H1 (cell line): Measurements from ENCODE around the gene KRTAP4-2. TPM values are rescaled to one million over a fixed set of nuclear protein-coding genes. Genes with fewer than 3 reads are reported as not detected.

ENCODE experiments used
- CHD7 ChIP-seq: fragments of 300-600 bp; sonication (generic); IDR thresholded peaks from 2 replicates; pipeline ENCODE4 v1.7.1; 2012; ENCODE audit warnings: low read length, moderate library complexity, mild to moderate bottlenecking, inconsistent platforms; ENCODE audit not compliant: insufficient replicate concordance
- GTF2F1 ChIP-seq: IDR thresholded peaks from 2 replicates; pipeline ENCODE4 v1.6.1; 2012; ENCODE audit warnings: low read depth, low read length, improper control_type of control experiment, borderline replicate concordance
- HDAC2 ChIP-seq, 2 experiments: fragments of 300-600 bp in 1 of 2; sonication (generic) in 1 of 2; IDR thresholded peaks; 2 replicates each; pipeline ENCODE4 v1.6.1; 2011 to 2012; ENCODE audit warnings: low read depth in 2 of 2, low read length in 2 of 2, mild to moderate bottlenecking in 2 of 2, moderate library complexity in 2 of 2, borderline replicate concordance in 1 of 2, inconsistent platforms in 1 of 2
- HDAC6 ChIP-seq: IDR thresholded peaks from one replicate; pipeline ENCODE4 v1.7.1; 2012; ENCODE audit warnings: low read depth, mild to moderate bottlenecking, inconsistent platforms, low read length, moderate library complexity
- PHF8 ChIP-seq: fragments of 200-600 bp; sonication (generic); conservative IDR thresholded peaks from 2 replicates; pipeline ENCODE4 v1.7.1; 2012; ENCODE audit warnings: low read depth, mild to moderate bottlenecking, inconsistent platforms, low read length, moderate library complexity
- SAP30 ChIP-seq: fragments of 300-600 bp; sonication (generic); IDR thresholded peaks from 2 replicates; pipeline ENCODE4 v1.7.1; 2012; ENCODE audit warnings: low read length, moderate library complexity, mild to moderate bottlenecking, inconsistent platforms; ENCODE audit not compliant: insufficient read depth, insufficient replicate concordance
- TBP ChIP-seq: IDR thresholded peaks from 2 replicates; pipeline ENCODE4 v1.6.1; 2011; ENCODE audit warnings: low read depth, low read length, improper control_type of control experiment
- polyA plus RNA-seq, 7 experiments: library from polyadenylated mRNA; depleted of rRNA in 3 of 7; stranded (reverse) in 5 of 7; unstranded in 2 of 7; fragments of >200 nt in 5 of 7; fragments of 200-250 nt in 2 of 7; gene quantifications; 1 replicate in 5 of 7; 2 replicates in 1 of 7; 4 replicates in 1 of 7; pipeline versions ENCODE4 v1.2.1 to v1.2.3, GENCODE V29; 2011 to 2013; ENCODE audit warnings: missing spikeins in 2 of 7, mixed read lengths in 2 of 7
- total RNA-seq: library from RNA; stranded (reverse); fragmentation: NEBNext Ultra II Directional; extraction: Animal tissue kit (Norgen Biotek cat#: 25700); gene quantifications from 2 replicates; pipeline ENCODE4 v1.2.1, GENCODE V29; 2021
- TF ChIP-seq, protein P1 (sequence below), 3 experiments: IDR thresholded peaks; 1 replicate in 2 of 3; 2 replicates in 1 of 3; pipeline versions ENCODE4 v1.5.1 to v1.6.1; 2011; ENCODE audit warnings: low read length in 3 of 3, mild to moderate bottlenecking in 3 of 3, inconsistent platforms in 2 of 3, low read depth in 1 of 3, moderate library complexity in 1 of 3; ENCODE audit not compliant: insufficient read depth in 1 of 3; ENCODE audit errors: control extremely low read depth in 1 of 3

Gene KRTAP4-2
- total and polyA plus RNA-seq, 2 of the 8 experiments (the other 6 are each of a cell fraction or from before 2014, with no cell fraction given), result not detected

DNA sequence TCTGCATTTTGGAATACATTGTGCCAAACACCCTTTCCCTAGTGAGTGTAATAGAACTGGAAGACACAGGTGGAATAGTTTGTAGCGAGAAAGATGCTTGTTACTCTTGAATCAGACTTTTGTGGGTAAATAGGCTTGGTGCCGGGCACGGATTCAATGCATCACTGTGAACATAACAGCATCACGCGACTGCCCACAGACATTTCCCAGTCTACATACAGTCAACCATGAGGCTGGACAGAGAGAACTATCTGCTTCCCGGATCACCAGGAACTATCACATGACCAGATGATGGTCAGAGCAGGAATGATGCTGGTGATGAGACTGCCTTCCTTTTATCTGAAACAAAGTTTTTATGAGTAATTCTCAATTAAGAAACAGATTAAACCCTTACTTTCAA lies 48.0 kb upstream of the KRTAP4-2 start (continued):
- TF ChIP-seq CHD7 (no peak), SAP30 (no peak), TBP (no peak), HDAC2 (IDR thresholded peaks at IDR 0.05; ENCODE audit: borderline replicate concordance in 1 of 2, low read depth in 2 of 2, low read length in 2 of 2) (no peak), HDAC6 (no peak), PHF8 (no peak), GTF2F1 (no peak)
- TF ChIP-seq, protein P1, sequence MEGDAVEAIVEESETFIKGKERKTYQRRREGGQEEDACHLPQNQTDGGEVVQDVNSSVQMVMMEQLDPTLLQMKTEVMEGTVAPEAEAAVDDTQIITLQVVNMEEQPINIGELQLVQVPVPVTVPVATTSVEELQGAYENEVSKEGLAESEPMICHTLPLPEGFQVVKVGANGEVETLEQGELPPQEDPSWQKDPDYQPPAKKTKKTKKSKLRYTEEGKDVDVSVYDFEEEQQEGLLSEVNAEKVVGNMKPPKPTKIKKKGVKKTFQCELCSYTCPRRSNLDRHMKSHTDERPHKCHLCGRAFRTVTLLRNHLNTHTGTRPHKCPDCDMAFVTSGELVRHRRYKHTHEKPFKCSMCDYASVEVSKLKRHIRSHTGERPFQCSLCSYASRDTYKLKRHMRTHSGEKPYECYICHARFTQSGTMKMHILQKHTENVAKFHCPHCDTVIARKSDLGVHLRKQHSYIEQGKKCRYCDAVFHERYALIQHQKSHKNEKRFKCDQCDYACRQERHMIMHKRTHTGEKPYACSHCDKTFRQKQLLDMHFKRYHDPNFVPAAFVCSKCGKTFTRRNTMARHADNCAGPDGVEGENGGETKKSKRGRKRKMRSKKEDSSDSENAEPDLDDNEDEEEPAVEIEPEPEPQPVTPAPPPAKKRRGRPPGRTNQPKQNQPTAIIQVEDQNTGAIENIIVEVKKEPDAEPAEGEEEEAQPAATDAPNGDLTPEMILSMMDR (IDR thresholded peaks at IDR 0.05; ENCODE audit: control extremely low read depth in 1 of 3, insufficient read depth in 1 of 3, low read depth in 1 of 3, low read length in 3 of 3), result no peak
